ENCODE measurements around the gene EXOC3. TPM values are rescaled to one million over a fixed set of nuclear protein-coding genes. Genes with fewer than 3 reads are reported as not detected.

Gene EXOC3
- polyA plus RNA-seq, result 11.6 and 12.7 TPM in 2 replicates

GRCh38 chr5:442335-443238 lies at the start of gene EXOC3:
Gene EXOC3 (plus strand): TSS chr5:443176. CDS start chr5:446206, 3,030 bp downstream.

Other genes starting within 250 kb of the EXOC3 start
- gene CCDC127, start 225.0 kb upstream of the EXOC3 start, polyA plus RNA-seq, result 22.3 and 30.3 TPM in 2 replicates
- gene SDHA, start 224.9 kb upstream of the EXOC3 start, polyA plus RNA-seq, result 131 and 144 TPM in 2 replicates
- 154 and 254 TPM in 2 replicates for gene PDCD6, start 171.5 kb upstream of the EXOC3 start, polyA plus RNA-seq
- not detected in 2 replicates for gene AHRR, start 121.5 kb upstream of the EXOC3 start, polyA plus RNA-seq
- gene SLC9A3, start 81.3 kb downstream of the EXOC3 start, polyA plus RNA-seq, result 2.3 and 3.3 TPM in 2 replicates
- 1.7 TPM in 2 replicates for gene CEP72, start 169.2 kb downstream of the EXOC3 start, polyA plus RNA-seq